PC-3 (cell line): ENCODE data around the gene HNMT. TPM values are rescaled to one million over a fixed set of nuclear protein-coding genes. Genes with fewer than 3 reads are reported as not detected.

ENCODE experiments used
- ATAC-seq: fragments of 200-7000 bp; cut with Tn5 transposase; 2 replicates; pipeline ENCODE4 v1.9.1; 2020; ENCODE audit warnings: mild to moderate bottlenecking, moderate library complexity
- BruUV-seq: library from RNA; stranded (reverse); fragments of 400-500 nt; replicated peaks from 2 replicates; lab custom pipeline; 2021; lab: Mats Ljungman, UMichigan
- CTCF ChIA-PET: fragments of 300-600 bp; sonication (Branson Sonifier 250); formaldehyde crosslinking; loops from one replicate; lab custom pipeline; 2022; ENCODE audit warnings: antibody characterized with exemption; lab: Charles Lee
- POLR2A ChIA-PET: fragments of 300-600 bp; sonication (Branson Sonifier 250); formaldehyde crosslinking; loops from one replicate; lab custom pipeline; 2022; ENCODE audit warnings: antibody characterized with exemption; ENCODE audit not compliant: unreplicated experiment; lab: Charles Lee
- DNase-seq: peaks from one replicate; pipeline ENCODE4 v3.0.0-alpha.2; 2015
- H2AFZ ChIP-seq: fragments of 300-600 bp; sonication (generic); 2 replicates; pipeline ENCODE4 v1.6.0; 2016; ENCODE audit warnings: antibody characterized with exemption, low read length
- H3F3A ChIP-seq: fragments of 300-600 bp; sonication (generic); one replicate; pipeline ENCODE4 v1.6.0; 2017; ENCODE audit warnings: antibody characterized with exemption, low read length, control low read depth, mild to moderate bottlenecking; ENCODE audit not compliant: unreplicated experiment
- H3K27ac ChIP-seq: fragments of 300-600 bp; sonication (generic); 2 replicates; pipeline ENCODE4 v1.5.1; 2016; ENCODE audit warnings: mild to moderate bottlenecking, low read length
- H3K27me3 ChIP-seq: fragments of 300-600 bp; sonication (generic); 2 replicates; pipeline ENCODE4 v1.6.1; 2016; ENCODE audit warnings: low read length, mixed read lengths
- H3K36me3 ChIP-seq: fragments of 300-600 bp; sonication (generic); 2 replicates; pipeline ENCODE4 v1.6.1; 2016; ENCODE audit warnings: low read depth, mixed run types, low read length, mixed read lengths
- H3K4me1 ChIP-seq: fragments of 300-600 bp; sonication (generic); 2 replicates; pipeline ENCODE4 v1.5.1; 2016; ENCODE audit warnings: low read length; ENCODE audit not compliant: insufficient read depth
- H3K4me2 ChIP-seq: fragments of 300-600 bp; sonication (generic); 2 replicates; pipeline ENCODE4 v1.6.0; 2016; ENCODE audit warnings: low read length
- H3K4me3 ChIP-seq: fragments of 300-600 bp; sonication (generic); 2 replicates; pipeline ENCODE4 v1.5.1; 2016; ENCODE audit warnings: mild to moderate bottlenecking, low read length, mixed read lengths
- H3K79me2 ChIP-seq: fragments of 300-600 bp; sonication (generic); 2 replicates; pipeline ENCODE4 v1.6.1; 2017; ENCODE audit warnings: low read length, mixed read lengths
- H3K9ac ChIP-seq: fragments of 300-600 bp; sonication (generic); 2 replicates; pipeline ENCODE4 v1.6.0; 2016; ENCODE audit warnings: mild to moderate bottlenecking, low read length
- H3K9me2 ChIP-seq: fragments of 300-600 bp; sonication (generic); replicated peaks from 2 replicates; pipeline ENCODE4 v1.6.1; 2016; ENCODE audit warnings: mixed run types, low read length, mixed read lengths
- H3K9me3 ChIP-seq: fragments of 300-600 bp; sonication (generic); 2 replicates; pipeline ENCODE4 v1.6.1; 2016; ENCODE audit warnings: low read length, mixed read lengths
- H4K20me1 ChIP-seq: fragments of 300-600 bp; sonication (generic); 2 replicates; pipeline ENCODE4 v1.6.1; 2016; ENCODE audit warnings: low read length, mixed read lengths
- CTCF ChIP-seq: fragments of 300-600 bp; sonication (generic); conservative IDR thresholded peaks from 2 replicates; pipeline ENCODE4 v1.5.1; 2017; ENCODE audit warnings: antibody characterized with exemption, low read depth, mild to moderate bottlenecking, low read length
- EZH2 ChIP-seq: fragments of 300-600 bp; sonication (generic); IDR thresholded peaks from one replicate; pipeline ENCODE4 v1.6.1; 2017; ENCODE audit warnings: antibody characterized with exemption, mild to moderate bottlenecking, low read length; ENCODE audit not compliant: unreplicated experiment
- EZH2phosphoT487 ChIP-seq: fragments of 300-600 bp; sonication (generic); IDR thresholded peaks from 2 replicates; pipeline ENCODE4 v1.6.1; 2018; ENCODE audit warnings: mild to moderate bottlenecking, antibody characterized with exemption, low read length, borderline replicate concordance
- intact Hi-C: fragments of 100-400 bp; cut with micrococcal nuclease; formaldehyde crosslinking; loops from 2 replicates; pipeline ENCODE4 v1.9.0; 2023
- total RNA-seq: library from RNA; depleted of rRNA; stranded (reverse); fragments of >200 nt; gene quantifications from 2 replicates; pipeline ENCODE4 v1.2.3, GENCODE V29; 2014

Gene HNMT
- total RNA-seq, 1 experiment from 2014 or later, result 7.1 TPM

- H3K9me3 ChIP-seq, result no peaks in the 10 kb centered on the region
- intact Hi-C loops, result loop anchor here (10.0 kb wide), 1 partner anchor 573 kb away; no protein-coding TSS in a partner anchor
- no peak overlapping the region for H2AFZ ChIP-seq
- no peak overlapping the region for H3K9ac ChIP-seq
- H3K79me2 ChIP-seq, result no peaks in the 10 kb centered on the region
- ChIA-PET CTCF (interaction anchor here (0.8 kb wide), 1 partner anchor 130 kb away, joined by 7 read pairs; no protein-coding TSS in a partner anchor), POLR2A (no interaction called here)
- no TSS peak for BruUV-seq
- no peaks in the 10 kb centered on the region for H3K36me3 ChIP-seq
- no peak for ATAC-seq
- no peaks in the 10 kb centered on the region for H3K9me2 ChIP-seq
- H3K4me1 ChIP-seq, result peaks cover 6% of the 10 kb centered on the region
- H3K4me3 ChIP-seq, result no peak overlapping the region
- H3K27ac ChIP-seq, result no peak overlapping the region
- TF ChIP-seq EZH2phosphoT487 (no peak), EZH2 (no peak), CTCF (no peak)
- DNase-seq, result no peak
- H3K27me3 ChIP-seq, result no peaks in the 10 kb centered on the region
- H3F3A ChIP-seq, result no peaks in the 10 kb centered on the region
- no peaks in the 10 kb centered on the region for H4K20me1 ChIP-seq
- no peak overlapping the region for H3K4me2 ChIP-seq
Measured at GRCh38 chr2:137942037-137942832, 22.0 kb upstream of the HNMT start.

- Histone ChIP-seq H4K20me1 (no peaks in the 10 kb centered on the region), H3F3A (no peaks in the 10 kb centered on the region), H3K27ac (no peak overlapping the region), H3K9me2 (no peaks in the 10 kb centered on the region), H3K4me2 (no peak overlapping the region), H2AFZ (no peak overlapping the region), H3K4me3 (no peak overlapping the region), H3K4me1 (peaks cover 6% of the 10 kb centered on the region), H3K9ac (no peak overlapping the region), H3K79me2 (no peaks in the 10 kb centered on the region), H3K27me3 (no peaks in the 10 kb centered on the region), H3K9me3 (no peaks in the 10 kb centered on the region), H3K36me3 (no peaks in the 10 kb centered on the region)
- ATAC-seq (peak; percentile 58), DNase-seq (no peak)
- CTCF ChIA-PET, result interaction anchor here (0.8 kb wide), 1 partner anchor 129 kb away, joined by 7 read pairs; no protein-coding TSS in a partner anchor
- intact Hi-C loops, result loop anchor here (10.0 kb wide), 1 partner anchor 572 kb away; no protein-coding TSS in a partner anchor
- BruUV-seq, result no TSS peak
- TF ChIP-seq EZH2 (no peak), EZH2phosphoT487 (no peak), CTCF (no peak)
- POLR2A ChIA-PET, result no interaction called here
Measured at GRCh38 chr2:137942833-137943677, 21.2 kb upstream of the HNMT start.
